PC-9 (cell line): ENCODE data around the gene NACC2.

ENCODE experiments used
- CTCF ChIP-seq: fragments of 200-600 bp; sonication (generic); conservative IDR thresholded peaks from 2 replicates; pipeline ENCODE4 v1.6.1; 2017; ENCODE audit warnings: mixed run types, antibody characterized with exemption, mild to moderate bottlenecking, moderate library complexity
- EZH2 ChIP-seq: fragments of 200-600 bp; sonication (generic); IDR thresholded peaks from 2 replicates; pipeline ENCODE4 v1.8.0; 2017; ENCODE audit warnings: antibody characterized with exemption, low read depth

DNA sequence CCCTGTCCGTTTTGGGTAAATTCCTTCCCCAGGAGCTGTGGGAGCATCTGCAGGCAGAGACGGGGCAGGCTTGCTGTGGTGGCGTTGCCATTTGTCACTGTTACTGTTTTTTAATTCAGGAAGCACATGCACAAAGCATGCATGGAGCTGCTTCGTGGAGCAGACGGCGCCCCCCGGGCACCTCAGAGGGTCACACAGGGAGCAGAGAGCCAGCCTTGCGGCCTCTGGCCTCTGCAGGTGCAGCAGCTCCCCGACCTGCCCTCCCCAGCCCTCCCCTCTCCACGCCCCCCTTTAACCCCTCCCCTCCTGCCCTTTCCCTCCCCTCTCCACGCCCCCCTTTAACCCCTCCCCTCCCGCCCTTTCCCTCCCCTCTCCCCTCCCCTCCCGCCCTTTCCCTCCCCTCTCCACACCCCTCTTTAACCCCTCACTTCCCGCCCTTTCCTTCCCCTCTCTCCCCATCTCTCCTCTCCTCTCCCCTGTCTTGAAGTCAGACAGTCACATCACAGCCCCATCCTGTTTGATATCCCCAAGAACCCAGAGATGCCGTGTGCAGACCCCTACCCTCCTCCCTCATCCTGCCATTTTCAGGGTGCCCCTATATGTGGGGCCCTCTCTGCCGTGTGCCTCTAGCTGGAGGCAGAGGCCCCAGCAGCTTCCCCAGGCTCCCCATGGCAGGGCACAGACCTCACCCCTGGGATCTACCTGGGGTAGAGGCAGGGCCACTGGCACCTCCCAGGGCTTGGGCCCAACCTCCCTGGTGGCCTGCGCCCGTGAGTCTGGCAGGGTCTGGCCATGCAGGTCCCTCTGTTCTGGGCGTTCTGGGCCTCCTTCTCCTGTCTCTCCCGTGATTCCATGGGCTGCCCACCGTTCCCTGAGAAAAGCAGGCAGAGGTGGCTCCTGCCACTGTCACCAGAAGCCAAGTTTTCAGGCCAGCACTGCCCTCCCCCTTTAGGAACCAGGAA lies 104.3 kb downstream of the NACC2 start:
- TF ChIP-seq CTCF (no peak), EZH2 (no peak)
